Dendritic cell treated with granulocyte-macrophage colony-stimulating factor and Interleukin-4, amounts not matched to agents 40 ng/mL and 50 ng/mL, for 4 days (primary cell): ENCODE data around the gene ST6GALNAC4.

Source experiments
- H3K27ac Mint-ChIP-seq: one replicate; pipeline ENCODE4 v1.8.0; 2022; ENCODE audit warnings: mild to moderate bottlenecking, mixed read lengths
- H3K27me3 Mint-ChIP-seq: one replicate; pipeline ENCODE4 v1.8.0; 2022; ENCODE audit warnings: mild to moderate bottlenecking, mixed read lengths
- H3K36me3 Mint-ChIP-seq: one replicate; pipeline ENCODE4 v1.8.0; 2022; ENCODE audit warnings: low read depth, mixed read lengths
- H3K4me1 Mint-ChIP-seq: one replicate; pipeline ENCODE4 v1.8.0; 2022; ENCODE audit warnings: low read depth, mixed read lengths
- H3K4me3 Mint-ChIP-seq: one replicate; pipeline ENCODE4 v1.8.0; 2022; ENCODE audit warnings: mild to moderate bottlenecking, moderate library complexity, mixed read lengths
- H3K9me3 Mint-ChIP-seq: one replicate; pipeline ENCODE4 v1.8.0; 2022; ENCODE audit warnings: mixed read lengths
- intact Hi-C: fragments of 100-400 bp; cut with micrococcal nuclease; formaldehyde crosslinking; loops from one replicate; pipeline ENCODE4 v1.15.0; 2022

The ST6GALNAC4 gene

DNA sequence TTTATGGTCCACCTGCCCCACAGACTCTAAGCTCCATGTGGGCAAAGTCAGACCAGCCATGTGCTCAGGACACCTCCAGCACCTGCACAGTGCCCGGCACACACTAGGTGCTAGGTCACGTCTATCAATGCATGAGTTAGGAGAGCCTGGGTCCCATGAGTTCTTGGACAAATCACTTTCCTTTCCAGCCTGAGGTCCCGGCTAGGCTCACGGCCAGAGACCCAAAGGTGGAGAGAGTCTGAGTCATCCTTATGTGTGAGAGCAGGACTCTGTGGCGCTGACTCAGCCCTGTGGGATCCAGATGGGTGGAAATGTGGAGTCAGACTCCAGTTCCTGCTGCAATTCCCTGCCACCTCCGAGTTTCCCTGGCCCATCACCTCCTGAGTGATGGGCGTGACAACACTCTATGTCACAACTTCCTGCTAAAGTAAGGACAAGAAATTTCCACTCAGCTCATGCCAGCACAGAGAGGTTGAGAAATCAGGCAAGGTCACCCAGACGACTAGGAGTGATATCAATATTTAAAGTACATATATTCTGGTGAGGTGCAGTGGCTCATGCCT is 2.5 kb upstream of the ST6GALNAC4 start:
- intact Hi-C loops, result loop anchor here (5.0 to 10.0 kb wide), 3 partner anchors 37 to 345 kb away; partner anchors contain the start of gene CDK9
- Mint-ChIP-seq H3K4me3 (no peak overlapping the region), H3K27me3 (peaks cover 28% of the 10 kb centered on the region), H3K27ac (peak overlapping the region; percentile 86), H3K9me3 (no peaks in the 10 kb centered on the region), H3K4me1 (peaks cover 73% of the 10 kb centered on the region), H3K36me3 (peaks cover 9% of the 10 kb centered on the region)

DNA sequence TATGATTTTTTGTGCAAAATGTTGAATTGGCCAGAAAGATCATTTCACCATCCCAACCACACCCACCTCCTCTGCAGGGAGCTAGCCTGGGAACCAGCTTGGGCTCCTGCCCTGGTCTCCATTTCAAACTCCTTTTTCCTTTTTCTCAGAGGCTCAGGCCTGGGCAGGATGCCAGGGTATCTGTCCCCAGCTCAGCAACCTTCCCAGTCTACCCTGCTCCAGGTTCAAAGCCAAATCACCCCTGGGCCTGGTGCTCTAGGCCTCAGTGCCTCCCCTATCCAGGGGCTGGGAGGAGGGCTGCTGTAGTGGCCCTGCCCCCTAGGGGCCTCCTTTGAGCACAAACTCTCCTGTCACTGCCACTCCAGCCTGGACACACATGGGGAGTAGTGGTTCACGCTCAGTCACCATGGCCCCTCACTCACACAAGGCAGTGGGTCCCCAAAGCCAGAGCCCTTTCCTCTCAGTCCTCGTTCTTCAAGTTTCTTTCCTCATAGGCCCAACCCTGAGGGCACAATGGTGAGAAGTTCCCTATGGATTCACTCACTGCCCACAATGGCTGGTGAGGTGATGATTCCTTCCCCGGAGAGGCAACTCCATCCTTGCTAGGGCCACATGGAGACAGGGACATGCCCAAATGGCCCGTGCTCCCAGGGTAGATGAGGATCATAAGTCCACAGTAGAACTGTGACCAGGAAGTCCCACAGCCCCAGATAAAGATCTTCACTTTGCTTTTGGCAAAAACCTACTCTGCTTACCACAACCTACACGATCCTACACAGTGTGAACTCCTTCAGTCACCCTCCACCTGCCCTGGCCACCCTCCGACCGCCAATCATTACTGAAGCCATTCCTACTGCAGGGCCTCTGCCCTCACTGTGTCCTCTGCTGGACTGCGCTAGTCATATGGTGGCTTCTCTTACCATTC is 1.6 kb upstream of the ST6GALNAC4 start:
- H3K27me3 Mint-ChIP-seq, result peaks cover 19% of the 10 kb centered on the region
- H3K9me3 Mint-ChIP-seq, result no peaks in the 10 kb centered on the region
- peak overlapping the region; percentile 86 for H3K27ac Mint-ChIP-seq
- peaks cover 18% of the 10 kb centered on the region for H3K36me3 Mint-ChIP-seq
- intact Hi-C loops, result loop anchor here (5.0 to 10.0 kb wide), 3 partner anchors 36 to 344 kb away; partner anchors contain the start of gene CDK9
- no peak overlapping the region for H3K4me3 Mint-ChIP-seq
- peaks cover 73% of the 10 kb centered on the region for H3K4me1 Mint-ChIP-seq

DNA sequence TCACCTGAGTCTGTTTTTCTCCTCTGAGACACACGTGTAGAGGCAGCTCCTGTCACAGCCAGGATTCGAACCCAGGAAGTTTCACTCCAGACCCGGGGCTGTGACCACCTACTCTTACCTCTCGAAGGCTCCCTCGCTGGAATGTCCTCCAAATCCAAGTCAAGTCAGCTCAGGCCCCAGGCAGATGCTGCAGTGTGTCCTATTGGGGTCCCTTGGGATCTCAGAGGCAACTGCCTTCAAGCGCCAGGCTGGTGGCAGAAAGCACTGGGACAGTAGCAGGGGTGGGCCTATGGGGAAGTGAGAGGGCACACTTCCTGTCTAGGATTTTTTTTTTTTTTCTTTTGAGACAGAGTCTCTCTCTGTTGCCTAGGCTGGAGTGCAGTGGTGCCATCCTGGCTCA is 762 bp upstream of the ST6GALNAC4 start:
- intact Hi-C loops, result loop anchor here (2.0 to 10.0 kb wide), 4 partner anchors 35 to 343 kb away; partner anchors contain the start of genes CDK9 and TOR2A
- H3K9me3 Mint-ChIP-seq, result no peaks in the 10 kb centered on the region
- peaks cover 11% of the 10 kb centered on the region for H3K27me3 Mint-ChIP-seq
- H3K4me3 Mint-ChIP-seq, result peak overlapping the region; percentile 48
- H3K4me1 Mint-ChIP-seq, result peaks cover 79% of the 10 kb centered on the region
- peaks cover 26% of the 10 kb centered on the region for H3K36me3 Mint-ChIP-seq
- peak overlapping the region; percentile 86 for H3K27ac Mint-ChIP-seq

DNA sequence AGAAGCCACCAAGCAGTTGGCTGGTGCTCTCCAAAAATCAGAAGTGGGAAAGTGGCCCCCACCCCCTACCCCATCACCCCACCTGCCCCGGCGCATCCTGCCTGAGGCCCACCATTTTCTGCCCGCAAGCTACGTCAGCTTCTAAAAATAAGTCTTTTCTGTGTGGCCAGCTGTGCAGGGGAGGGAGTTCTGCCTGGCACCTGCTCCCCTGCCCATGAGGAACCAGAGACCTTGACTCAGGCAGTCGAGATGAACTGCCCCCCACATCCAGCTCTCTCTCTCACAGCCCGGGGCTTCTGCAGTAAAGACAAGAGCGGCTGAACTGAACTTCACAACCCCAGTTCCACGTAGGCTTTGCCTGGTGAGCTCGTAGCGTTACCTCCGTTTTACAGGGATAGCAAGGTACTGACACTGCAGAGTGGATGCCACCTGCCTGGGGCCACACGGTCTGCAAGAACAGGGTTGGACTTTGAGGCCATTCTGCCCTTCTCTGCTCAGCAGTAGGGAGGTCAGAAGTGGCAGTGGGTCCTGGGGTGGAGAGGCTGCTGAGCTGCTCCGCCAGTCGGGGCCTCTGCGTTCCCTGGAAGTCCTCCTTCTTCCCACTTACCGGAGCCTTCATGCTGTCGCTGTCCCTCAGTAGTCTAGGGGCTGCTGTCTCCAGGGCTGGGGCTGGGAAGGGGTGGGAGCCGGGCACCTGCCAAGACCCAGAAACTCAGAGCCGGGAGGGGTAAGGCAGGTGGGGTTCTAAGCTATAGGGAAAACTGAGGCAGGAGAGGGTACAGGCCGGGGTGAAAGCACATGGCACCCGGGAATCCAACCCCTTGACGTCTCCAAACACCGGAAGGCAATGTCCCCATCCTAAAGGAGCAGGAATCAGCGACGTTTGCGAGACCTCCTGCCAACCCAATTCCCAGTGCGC is 781 bp downstream of the ST6GALNAC4 start:
- Mint-ChIP-seq H3K4me3 (peak overlapping the region; percentile 86), H3K27ac (peak overlapping the region; percentile 86), H3K4me1 (peaks cover 72% of the 10 kb centered on the region)

DNA sequence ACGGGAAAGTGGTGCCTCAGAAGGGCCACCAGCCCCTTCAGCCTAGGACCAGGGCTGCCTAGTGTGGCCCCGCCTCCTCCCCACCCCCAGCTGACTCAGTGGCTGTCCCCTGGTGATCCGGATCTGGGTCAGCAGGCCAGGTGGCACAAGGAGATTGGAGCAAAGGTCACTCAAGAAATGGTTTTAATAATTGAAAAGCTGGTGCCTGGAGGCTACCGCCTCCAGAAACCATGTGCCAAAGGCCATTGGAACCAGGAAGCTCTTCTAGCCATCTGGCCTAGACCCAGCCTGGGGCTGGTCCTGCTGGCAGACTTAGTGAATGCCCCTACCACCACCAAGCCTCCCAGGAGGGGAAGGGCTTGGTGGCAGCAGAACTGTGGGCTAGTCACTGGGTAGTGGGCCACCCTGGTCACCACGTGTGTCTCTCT is 1.5 kb downstream of the ST6GALNAC4 start:
- Mint-ChIP-seq H3K9me3 (no peaks in the 10 kb centered on the region), H3K27ac (no peak overlapping the region), H3K36me3 (peaks cover 48% of the 10 kb centered on the region), H3K27me3 (peaks cover 2% of the 10 kb centered on the region), H3K4me3 (peak overlapping the region; percentile 86), H3K4me1 (peaks cover 72% of the 10 kb centered on the region)
- intact Hi-C loops, result loop anchor here (5.0 to 10.0 kb wide), 3 partner anchors 33 to 341 kb away; partner anchors contain the start of gene CDK9

More for the DNA sequence above, 781 bp downstream of the ST6GALNAC4 start:
- no peaks in the 10 kb centered on the region for H3K9me3 Mint-ChIP-seq
- H3K27me3 Mint-ChIP-seq, result peaks cover 2% of the 10 kb centered on the region
- H3K36me3 Mint-ChIP-seq, result peaks cover 41% of the 10 kb centered on the region
- intact Hi-C loops, result loop anchor here (2.0 to 10.0 kb wide), 4 partner anchors 34 to 341 kb away; partner anchors contain the start of genes CDK9 and TOR2A

DNA sequence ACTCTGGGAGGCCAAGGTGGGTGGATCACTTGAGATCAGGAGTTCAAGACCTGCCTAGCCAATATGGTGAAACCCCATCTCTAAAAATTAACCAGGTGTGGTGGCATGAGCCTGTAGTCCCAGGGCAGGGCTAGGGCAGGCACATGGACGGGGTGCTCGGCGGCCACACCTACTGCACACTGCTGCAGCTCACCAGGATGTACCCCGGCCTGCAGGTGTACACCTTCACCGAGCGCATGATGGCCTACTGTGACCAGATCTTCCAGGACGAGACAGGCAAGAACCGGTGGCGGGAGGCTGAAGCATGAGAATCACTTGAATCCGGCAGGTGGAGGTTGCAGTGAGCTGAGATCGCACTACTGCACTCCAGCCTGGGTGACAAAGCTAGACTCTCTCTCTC is 3.2 kb downstream of the ST6GALNAC4 start:
- Mint-ChIP-seq H3K9me3 (no peaks in the 10 kb centered on the region), H3K4me1 (peaks cover 60% of the 10 kb centered on the region), H3K36me3 (peaks cover 60% of the 10 kb centered on the region), H3K27ac (no peak overlapping the region), H3K4me3 (no peak overlapping the region), H3K27me3 (peaks cover 2% of the 10 kb centered on the region)
- intact Hi-C loops, result loop anchor here (10.0 kb wide), 1 partner anchor 339 kb away; no protein-coding TSS in a partner anchor

GRCh38 chr9:127912882-127913281 is 4.0 kb downstream of the ST6GALNAC4 start:
- intact Hi-C loops, result loop anchor here (10.0 kb wide), 1 partner anchor 338 kb away; no protein-coding TSS in a partner anchor
- no peak overlapping the region for H3K4me3 Mint-ChIP-seq
- H3K36me3 Mint-ChIP-seq, result peaks cover 68% of the 10 kb centered on the region
- peaks cover 2% of the 10 kb centered on the region for H3K27me3 Mint-ChIP-seq
- peaks cover 52% of the 10 kb centered on the region for H3K4me1 Mint-ChIP-seq
- no peaks in the 10 kb centered on the region for H3K9me3 Mint-ChIP-seq
- peak overlapping the region; percentile 25 for H3K27ac Mint-ChIP-seq

DNA sequence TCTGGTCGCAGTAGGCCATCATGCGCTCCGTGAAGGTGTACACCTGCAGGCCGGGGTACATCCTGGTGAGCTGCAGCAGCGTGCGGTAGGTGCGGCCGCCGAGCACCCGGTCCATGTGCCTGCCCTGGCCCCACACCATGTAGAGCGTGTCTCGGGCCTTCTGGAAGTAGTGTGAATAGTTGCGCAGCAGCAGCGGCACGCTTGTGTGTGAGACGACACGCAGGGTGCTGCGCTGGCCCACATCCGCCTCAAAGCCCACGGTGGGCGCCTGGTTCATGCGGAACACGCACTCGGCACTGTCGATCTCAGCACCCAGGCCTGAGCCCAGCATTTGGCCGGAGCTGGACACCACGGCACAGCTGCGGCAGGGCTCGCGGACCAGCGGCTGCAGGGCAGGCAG is 4.5 kb downstream of the ST6GALNAC4 start:
- Mint-ChIP-seq H3K4me3 (no peak overlapping the region), H3K27me3 (peaks cover 2% of the 10 kb centered on the region), H3K27ac (no peak overlapping the region), H3K9me3 (no peaks in the 10 kb centered on the region), H3K36me3 (peaks cover 68% of the 10 kb centered on the region), H3K4me1 (peaks cover 49% of the 10 kb centered on the region)
- intact Hi-C loops, result loop anchor here (10.0 kb wide), 1 partner anchor 337 kb away; no protein-coding TSS in a partner anchor

GRCh38 chr9:127910613-127911205 is 6.1 kb downstream of the ST6GALNAC4 start:
- H3K36me3 Mint-ChIP-seq, result peaks cover 64% of the 10 kb centered on the region
- no peaks in the 10 kb centered on the region for H3K27me3 Mint-ChIP-seq
- H3K9me3 Mint-ChIP-seq, result no peaks in the 10 kb centered on the region
- H3K27ac Mint-ChIP-seq, result no peak overlapping the region
- peaks cover 53% of the 10 kb centered on the region for H3K4me1 Mint-ChIP-seq
- no peak overlapping the region for H3K4me3 Mint-ChIP-seq
- intact Hi-C loops, result loop anchor here (10.0 kb wide), 1 partner anchor 336 kb away; no protein-coding TSS in a partner anchor

DNA sequence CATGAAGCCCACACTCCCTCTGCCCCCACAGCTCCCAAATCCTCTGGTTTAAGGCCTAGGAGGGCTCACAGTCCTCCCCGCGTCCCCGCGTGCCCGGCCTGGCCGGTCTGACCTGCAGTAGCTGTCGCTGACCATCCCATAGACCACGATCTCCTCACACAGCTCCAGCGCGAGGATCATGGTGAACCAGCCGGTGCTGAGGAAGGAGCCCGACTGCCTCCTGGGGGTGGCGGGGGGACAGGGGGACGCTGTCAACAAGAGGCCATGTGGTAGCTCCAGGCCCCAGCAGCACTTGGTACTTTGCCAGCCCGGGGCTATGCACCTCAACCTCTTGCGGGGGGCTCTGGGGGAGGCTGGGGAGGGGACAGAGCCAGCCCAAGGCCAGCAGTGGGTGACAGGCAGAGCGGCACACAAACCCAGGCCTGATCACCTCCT is 7.0 kb downstream of the ST6GALNAC4 start:
- intact Hi-C loops, result loop anchor here (10.0 kb wide), 1 partner anchor 335 kb away; no protein-coding TSS in a partner anchor
- no peak overlapping the region for H3K4me3 Mint-ChIP-seq
- peaks cover 53% of the 10 kb centered on the region for H3K4me1 Mint-ChIP-seq
- no peaks in the 10 kb centered on the region for H3K9me3 Mint-ChIP-seq
- H3K27ac Mint-ChIP-seq, result no peak overlapping the region
- no peaks in the 10 kb centered on the region for H3K27me3 Mint-ChIP-seq
- peaks cover 64% of the 10 kb centered on the region for H3K36me3 Mint-ChIP-seq

DNA sequence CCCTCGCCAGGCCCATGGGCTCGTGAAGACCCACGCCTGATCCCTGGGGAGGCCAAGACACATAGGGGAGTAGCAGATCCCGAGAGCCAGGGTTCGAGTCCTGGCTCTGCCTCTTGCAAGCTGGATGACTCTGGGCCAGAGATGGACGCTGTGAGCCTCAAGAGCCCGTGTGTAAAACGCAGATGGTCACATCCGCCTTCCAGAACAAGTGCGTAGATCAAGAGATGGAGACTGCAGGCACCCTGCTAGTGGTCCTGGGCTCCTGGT is 8.2 kb downstream of the ST6GALNAC4 start:
- intact Hi-C loops, result no loop called here
- Mint-ChIP-seq H3K27me3 (no peaks in the 10 kb centered on the region), H3K4me3 (no peak overlapping the region), H3K9me3 (no peaks in the 10 kb centered on the region), H3K36me3 (peaks cover 52% of the 10 kb centered on the region), H3K4me1 (peaks cover 61% of the 10 kb centered on the region), H3K27ac (no peak overlapping the region)

DNA sequence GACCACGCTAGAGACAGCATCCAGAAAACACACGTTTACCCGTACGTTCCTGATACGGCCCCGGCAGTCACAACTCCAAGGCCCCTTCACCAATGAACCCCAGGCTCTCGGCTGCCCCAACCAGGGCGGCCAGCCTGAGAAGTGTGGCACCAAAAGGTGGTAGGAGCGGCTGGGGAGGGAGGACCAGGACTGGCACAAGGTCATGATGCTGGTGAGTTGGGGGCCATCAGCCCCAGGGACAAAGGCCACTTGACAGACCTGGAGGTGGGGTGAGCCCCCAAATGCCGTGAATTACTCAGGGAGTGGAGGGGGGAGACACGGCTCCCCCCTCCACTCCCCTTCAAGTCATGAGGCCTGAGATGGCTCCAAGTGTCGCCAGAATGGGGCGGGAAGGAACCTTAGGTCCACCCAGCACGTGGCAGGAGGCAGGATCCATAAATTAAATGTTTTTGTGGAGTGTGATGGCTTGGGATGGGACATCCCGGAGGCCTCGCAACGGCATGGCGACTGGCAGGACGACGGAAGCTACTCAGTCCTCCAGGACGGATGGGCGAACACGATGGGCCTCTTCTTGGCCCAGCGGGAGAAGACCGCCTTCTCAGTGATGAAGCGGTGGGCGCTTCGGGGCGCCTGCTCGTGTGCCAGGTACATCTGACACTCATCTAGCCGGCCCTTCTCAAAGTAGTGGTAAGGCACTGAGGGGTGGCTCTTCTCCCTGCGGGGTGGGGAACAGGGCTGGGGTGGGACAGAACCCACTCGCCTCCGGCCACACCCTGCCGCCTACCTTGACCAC is 8.8 kb downstream of the ST6GALNAC4 start:
- Mint-ChIP-seq H3K9me3 (no peaks in the 10 kb centered on the region), H3K4me1 (peaks cover 64% of the 10 kb centered on the region), H3K27me3 (no peaks in the 10 kb centered on the region), H3K36me3 (peaks cover 47% of the 10 kb centered on the region), H3K4me3 (no peak overlapping the region), H3K27ac (peak overlapping the region; percentile 95)
- intact Hi-C loops, result no loop called here
